Endothelial cell of umbilical vein (primary cell): ENCODE measurements around the gene NR5A2. TPM values are rescaled to one million over a fixed set of nuclear protein-coding genes. Genes with fewer than 3 reads are reported as not detected.

ENCODE experiments used
- BruUV-seq: library from RNA; stranded (reverse); fragments of 400-500 nt; replicated peaks from 2 replicates; lab custom pipeline; 2021; lab: Mats Ljungman, UMichigan
- CTCF ChIA-PET: fragments of 300-600, 350-600 bp; sonication (Branson Sonifier 250); formaldehyde crosslinking; loops from one replicate; lab custom pipeline; 2021; ENCODE audit warnings: antibody characterized with exemption, inconsistent platforms; lab: Charles Lee
- POLR2A ChIA-PET: fragments of 300-600, 350-600 bp; sonication (Branson Sonifier 250); formaldehyde crosslinking; loops from one replicate; lab custom pipeline; 2021; ENCODE audit warnings: antibody characterized with exemption, inconsistent platforms; lab: Charles Lee
- DNase-seq: peaks from one replicate; pipeline ENCODE4 v3.0.0-alpha.2; 2011; ENCODE audit warnings: low read depth, low spot score
- FAIRE-seq: peaks from 2 replicates; lab custom pipeline; 2011; peaks lifted over from hg19 to GRCh38; lab: Jason Lieb, UNC
- H2AFZ ChIP-seq: 2 replicates; pipeline ENCODE4 v1.6.0; 2012; ENCODE audit warnings: low read depth, low read length, control low read depth, inconsistent platforms
- H3K27ac ChIP-seq: 2 replicates; pipeline ENCODE4 v1.5.1; 2011; ENCODE audit warnings: low read depth, mild to moderate bottlenecking, control low read depth, low read length, moderate library complexity; ENCODE audit not compliant: insufficient read depth
- H3K27me3 ChIP-seq, 2 experiments: 2 replicates each; pipeline versions ENCODE4 v1.6.0 to v1.6.1; 2011; ENCODE audit warnings: low read length in 2 of 2, mixed read lengths in 1 of 2; ENCODE audit not compliant: control insufficient read depth in 2 of 2, insufficient read depth in 2 of 2
- H3K36me3 ChIP-seq, 2 experiments: 2 replicates in 1 of 2; 3 replicates in 1 of 2; pipeline ENCODE4 v1.5.1; 2011; ENCODE audit warnings: low read length in 2 of 2, mild to moderate bottlenecking in 1 of 2, moderate library complexity in 1 of 2; ENCODE audit not compliant: control insufficient read depth in 2 of 2, insufficient read depth in 2 of 2; ENCODE audit errors: extremely low read depth in 1 of 2
- H3K4me1 ChIP-seq: 3 replicates; pipeline ENCODE4 v1.5.1; 2011; ENCODE audit warnings: mild to moderate bottlenecking, low read length; ENCODE audit not compliant: control insufficient read depth, insufficient read depth; ENCODE audit errors: extremely low read depth
- H3K4me2 ChIP-seq: 2 replicates; pipeline ENCODE4 v1.6.1; 2011; ENCODE audit warnings: low read length, control low read depth, mixed read lengths; ENCODE audit not compliant: insufficient read depth
- H3K4me3 ChIP-seq, 3 experiments: fragments of 200-600 bp in 1 of 3; sonication (generic), shearing (Covaris generic) in 1 of 3; replicated peaks in 1 of 3; 2 replicates each; pipeline ENCODE4 v1.5.1; 2011 to 2016; ENCODE audit warnings: control low read depth in 3 of 3, low read length in 3 of 3, mild to moderate bottlenecking in 2 of 3, inconsistent platforms in 1 of 3, low read depth in 1 of 3, moderate library complexity in 1 of 3; ENCODE audit not compliant: insufficient read depth in 1 of 3
- H3K79me2 ChIP-seq: 2 replicates; pipeline ENCODE4 v1.6.0; 2012; ENCODE audit warnings: low read length, inconsistent platforms; ENCODE audit not compliant: control insufficient read depth, insufficient read depth
- H3K9ac ChIP-seq: replicated peaks from 2 replicates; pipeline ENCODE3; 2011; ENCODE audit warnings: low read length, control low read depth; ENCODE audit not compliant: insufficient read depth; ENCODE audit errors: extremely low read depth
- H3K9me1 ChIP-seq: replicated peaks from 3 replicates; pipeline ENCODE4 v1.6.0; 2011; ENCODE audit warnings: mild to moderate bottlenecking, low read length; ENCODE audit not compliant: control insufficient read depth, insufficient read depth; ENCODE audit errors: extremely low read depth
- H3K9me3 ChIP-seq: replicated peaks from 2 replicates; pipeline ENCODE4 v1.5.1; 2012; ENCODE audit warnings: low read length, inconsistent platforms; ENCODE audit not compliant: control insufficient read depth, insufficient read depth
- H4K20me1 ChIP-seq: replicated peaks from 2 replicates; pipeline ENCODE3; 2011; ENCODE audit warnings: mild to moderate bottlenecking, low read length; ENCODE audit not compliant: control insufficient read depth, insufficient read depth; ENCODE audit errors: extremely low read depth
- EZH2 ChIP-seq: IDR thresholded peaks from 2 replicates; pipeline ENCODE4 v1.6.1; 2012; ENCODE audit warnings: borderline replicate concordance, low read depth, mild to moderate bottlenecking, moderate library complexity, low read length, inconsistent platforms; ENCODE audit not compliant: severe bottlenecking
- FOS ChIP-seq: IDR thresholded peaks from 2 replicates; pipeline ENCODE4 v1.6.1; 2011; ENCODE audit warnings: mild to moderate bottlenecking, low read length, moderate library complexity, borderline replicate concordance; ENCODE audit not compliant: insufficient read depth
- GATA2 ChIP-seq: IDR thresholded peaks from 2 replicates; pipeline ENCODE4 v1.7.0; 2011; ENCODE audit warnings: low read depth, mild to moderate bottlenecking, moderate library complexity, mixed read lengths, low read length; ENCODE audit not compliant: insufficient read length, insufficient read depth
- JUN ChIP-seq: IDR thresholded peaks from 2 replicates; pipeline ENCODE4 v1.6.1; 2011; ENCODE audit warnings: borderline replicate concordance, low read depth; ENCODE audit not compliant: insufficient read length, insufficient read depth
- MYC ChIP-seq: IDR thresholded peaks from one replicate; pipeline ENCODE4 v1.6.1; 2011; ENCODE audit warnings: mild to moderate bottlenecking, low read depth, low read length
- POLR2A ChIP-seq: IDR thresholded peaks from 2 replicates; pipeline ENCODE4 v1.6.1; 2012; ENCODE audit warnings: low read depth, mild to moderate bottlenecking, control low read depth, low read length
- POLR2AphosphoS5 ChIP-seq: IDR thresholded peaks from 2 replicates; pipeline ENCODE4 v1.6.1; 2012; ENCODE audit warnings: low read depth, mild to moderate bottlenecking, control low read depth, low read length, moderate library complexity; ENCODE audit not compliant: insufficient read depth
- dilution Hi-C: fragments of 300-500 bp; cut with MboI; formaldehyde crosslinking; loops from one replicate; pipeline ENCODE4 v1.15.0; 2019; ENCODE audit warnings: low sequenced_read_pairs; ENCODE audit not compliant: extremely low pct_ligation_motif_present
- intact Hi-C: fragments of 100-400 bp; cut with micrococcal nuclease; formaldehyde crosslinking; loops from one replicate; pipeline ENCODE4 v1.10.0; 2022
- polyA plus RNA-seq, 4 experiments: library from polyadenylated mRNA; depleted of rRNA in 3 of 4; stranded (reverse) in 3 of 4; unstranded in 1 of 4; fragments of >200 nt; gene quantifications; 2 replicates each; pipeline versions ENCODE4 v1.2.1 to v1.2.3, GENCODE V29; 2011 to 2012; ENCODE audit warnings: missing spikeins in 1 of 4
- total RNA-seq: library from RNA; stranded (reverse); gene quantifications from 2 replicates; pipeline ENCODE4 v1.2.3, GENCODE V29; 2021
- TF ChIP-seq, protein P1 (sequence below), 2 donors: IDR thresholded peaks; 1 replicate in 1 of 2; 2 replicates in 1 of 2; pipeline ENCODE4 v1.5.1; 2011; ENCODE audit warnings: low read length in 2 of 2, mild to moderate bottlenecking in 2 of 2, moderate library complexity in 2 of 2, control low read depth in 1 of 2, inconsistent platforms in 1 of 2, low read depth in 1 of 2; ENCODE audit not compliant: insufficient read depth in 1 of 2; ENCODE audit errors: extremely low read depth in 1 of 2
- TF ChIP-seq, protein P2 (sequence below): IDR thresholded peaks from 2 replicates; pipeline ENCODE4 v1.6.1; 2011; ENCODE audit not compliant: insufficient read depth, insufficient read length

NR5A2 gene
- total and polyA plus RNA-seq, 2 donors (not counting 3 experiments of a cell fraction or from before 2014, with no cell fraction given), result 3.4 to 12.1 TPM

DNA sequence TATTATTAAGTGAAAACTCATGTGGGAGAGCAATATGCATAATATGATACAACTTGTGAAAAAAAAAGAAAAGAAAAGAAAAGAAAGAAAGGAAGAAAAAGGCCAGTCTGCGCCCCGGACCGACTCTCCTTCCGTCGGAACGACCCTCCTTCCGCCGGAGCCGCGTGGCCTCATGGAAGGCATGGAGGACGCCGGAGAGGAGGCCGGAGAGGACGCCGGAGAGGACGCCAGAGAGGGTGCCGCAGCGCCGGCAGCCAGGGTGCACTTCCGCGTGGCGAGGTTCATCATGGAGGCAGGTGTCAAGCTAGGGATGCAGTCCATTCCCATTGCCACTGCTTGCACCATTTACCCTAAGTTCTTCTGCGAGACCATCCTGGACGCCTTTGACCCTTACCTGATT, 185.9 kb downstream of the NR5A2 start:
- Histone ChIP-seq H3K79me2 (no peaks in the 10 kb centered on the region), H3K4me1 (no peaks in the 10 kb centered on the region), H3K27ac (no peak overlapping the region), H3K9me1 (no peaks in the 10 kb centered on the region), H3K4me2 (no peak overlapping the region), H3K36me3 (no peaks in the 10 kb centered on the region), H3K9ac (no peak overlapping the region), H3K9me3 (no peaks in the 10 kb centered on the region), H3K27me3 (no peaks in the 10 kb centered on the region), H4K20me1 (no peaks in the 10 kb centered on the region), H2AFZ (no peak overlapping the region), H3K4me3 (no peak overlapping the region)
- no TSS peak for BruUV-seq
- TF ChIP-seq MYC (no peak), POLR2AphosphoS5 (no peak), EZH2 (no peak), FOS (no peak), JUN (no peak), GATA2 (no peak), POLR2A (no peak)
- TF ChIP-seq, protein P1, sequence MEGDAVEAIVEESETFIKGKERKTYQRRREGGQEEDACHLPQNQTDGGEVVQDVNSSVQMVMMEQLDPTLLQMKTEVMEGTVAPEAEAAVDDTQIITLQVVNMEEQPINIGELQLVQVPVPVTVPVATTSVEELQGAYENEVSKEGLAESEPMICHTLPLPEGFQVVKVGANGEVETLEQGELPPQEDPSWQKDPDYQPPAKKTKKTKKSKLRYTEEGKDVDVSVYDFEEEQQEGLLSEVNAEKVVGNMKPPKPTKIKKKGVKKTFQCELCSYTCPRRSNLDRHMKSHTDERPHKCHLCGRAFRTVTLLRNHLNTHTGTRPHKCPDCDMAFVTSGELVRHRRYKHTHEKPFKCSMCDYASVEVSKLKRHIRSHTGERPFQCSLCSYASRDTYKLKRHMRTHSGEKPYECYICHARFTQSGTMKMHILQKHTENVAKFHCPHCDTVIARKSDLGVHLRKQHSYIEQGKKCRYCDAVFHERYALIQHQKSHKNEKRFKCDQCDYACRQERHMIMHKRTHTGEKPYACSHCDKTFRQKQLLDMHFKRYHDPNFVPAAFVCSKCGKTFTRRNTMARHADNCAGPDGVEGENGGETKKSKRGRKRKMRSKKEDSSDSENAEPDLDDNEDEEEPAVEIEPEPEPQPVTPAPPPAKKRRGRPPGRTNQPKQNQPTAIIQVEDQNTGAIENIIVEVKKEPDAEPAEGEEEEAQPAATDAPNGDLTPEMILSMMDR (IDR thresholded peaks at IDR 0.05; ENCODE audit: extremely low read depth in 1 of 2, insufficient read depth in 1 of 2, low read depth in 1 of 2, low read length in 2 of 2), result no peak
- TF ChIP-seq, protein P2, sequence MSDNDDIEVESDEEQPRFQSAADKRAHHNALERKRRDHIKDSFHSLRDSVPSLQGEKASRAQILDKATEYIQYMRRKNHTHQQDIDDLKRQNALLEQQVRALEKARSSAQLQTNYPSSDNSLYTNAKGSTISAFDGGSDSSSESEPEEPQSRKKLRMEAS, result no peak
- intact Hi-C loops (no loop called here), dilution Hi-C loops (no loop called here)
- ChIA-PET POLR2A (no interaction called here), CTCF (no interaction called here)
- FAIRE-seq, result no peak
- no peak for DNase-seq
